ENCODE data around the gene DPH1. TPM values are rescaled to one million over a fixed set of nuclear protein-coding genes. Genes with fewer than 3 reads are reported as not detected.

The DPH1 gene
- total and polyA plus RNA-seq, 7 experiments from 2014 or later: 32.9 to 124 (median 85.9) TPM

GRCh38 chr17:1989135-1989534 is 40.8 kb upstream of the DPH1 start:
- Histone ChIP-seq H3K27me3 (ENCODE audit: control insufficient read depth in 2 of 2, insufficient read depth in 2 of 2, low read length in 2 of 2) (no peaks in the 10 kb centered on the region), H3K4me3 (ENCODE audit: low read length) (no peak overlapping the region), H3K9me3 (ENCODE audit: control insufficient read depth in 2 of 3, low read length in 3 of 3) (no peaks in the 10 kb centered on the region), H3K36me3 (ENCODE audit: control insufficient read depth in 2 of 3, insufficient read depth in 3 of 3, low read length in 3 of 3) (no peaks in the 10 kb centered on the region), H3K4me1 (ENCODE audit: control insufficient read depth in 2 of 2, insufficient read depth in 2 of 2, low read length in 2 of 2) (no peaks in the 10 kb centered on the region), H3K27ac (ENCODE audit: low read depth, low read length) (no peak overlapping the region)
- H3K36me3 Mint-ChIP-seq: no peaks in the 10 kb centered on the region
- H3K27me3 Mint-ChIP-seq: peaks cover 0 to 22% (median 5%) of the 10 kb centered on the region in 5 donors
- peak overlapping the region in 1 of 9 donors; percentile 5 for H3K27ac Mint-ChIP-seq
- POLR2A ChIA-PET: no interaction called here
- H3K9me3 Mint-ChIP-seq: no peaks in the 10 kb centered on the region
- CTCF ChIA-PET: no interaction called here
- ATAC-seq (no peak), DNase-seq (no peak)
- no peak overlapping the region for H3K4me3 Mint-ChIP-seq
- intact Hi-C loops (cut with micrococcal nuclease): no loop called here
- peaks cover 0 to 2% (median 0%) of the 10 kb centered on the region in 7 donors for H3K4me1 Mint-ChIP-seq

- POLR2A ChIA-PET: no interaction called here
- no peak overlapping the region for H3K4me3 Mint-ChIP-seq
- CTCF ChIA-PET: no interaction called here
- no peaks in the 10 kb centered on the region for H3K4me1 Mint-ChIP-seq
- DNase-seq (no peak), ATAC-seq (no peak)
- H3K36me3 ChIP-seq (ENCODE audit: control insufficient read depth in 2 of 3, insufficient read depth in 3 of 3, low read length in 3 of 3): no peaks in the 10 kb centered on the region
- intact Hi-C loops (cut with micrococcal nuclease): no loop called here
- no peaks in the 10 kb centered on the region for H3K4me1 ChIP-seq (ENCODE audit: control insufficient read depth in 2 of 2, insufficient read depth in 2 of 2, low read length in 2 of 2)
- H3K9me3 Mint-ChIP-seq: no peaks in the 10 kb centered on the region
- no peak overlapping the region for H3K27ac Mint-ChIP-seq
- no peak overlapping the region for H3K4me3 ChIP-seq (ENCODE audit: low read length)
- H3K36me3 Mint-ChIP-seq: peaks cover 0 to 7% (median 0%) of the 10 kb centered on the region in 5 donors
- H3K27ac ChIP-seq (ENCODE audit: low read depth, low read length): no peak overlapping the region
- no peaks in the 10 kb centered on the region for H3K9me3 ChIP-seq (ENCODE audit: control insufficient read depth in 2 of 3, low read length in 3 of 3)
- no peaks in the 10 kb centered on the region for H3K27me3 ChIP-seq (ENCODE audit: control insufficient read depth in 2 of 2, insufficient read depth in 2 of 2, low read length in 2 of 2)
- H3K27me3 Mint-ChIP-seq: peaks cover 16 to 39% (median 22%) of the 10 kb centered on the region in 5 donors
Observed at GRCh38 chr17:1992541-1992940, 37.4 kb upstream of the DPH1 start.

GRCh38 chr17:1994707-1995106 is 35.2 kb upstream of the DPH1 start:
- intact Hi-C loops (cut with micrococcal nuclease): no loop called here
- peaks cover 26 to 41% (median 32%) of the 10 kb centered on the region in 5 donors for H3K27me3 Mint-ChIP-seq
- H3K4me3 Mint-ChIP-seq: no peak overlapping the region
- H3K36me3 Mint-ChIP-seq: peaks cover 0 to 7% (median 0%) of the 10 kb centered on the region in 5 donors
- ChIA-PET CTCF (no interaction called here), POLR2A (no interaction called here)
- no peak overlapping the region for H3K4me3 ChIP-seq (ENCODE audit: low read length)
- no peaks in the 10 kb centered on the region for H3K9me3 Mint-ChIP-seq
- no peaks in the 10 kb centered on the region for H3K36me3 ChIP-seq (ENCODE audit: control insufficient read depth in 2 of 3, insufficient read depth in 3 of 3, low read length in 3 of 3)
- H3K4me1 Mint-ChIP-seq: peaks cover 0 to 10% (median 0%) of the 10 kb centered on the region in 7 donors
- no peaks in the 10 kb centered on the region for H3K4me1 ChIP-seq (ENCODE audit: control insufficient read depth in 2 of 2, insufficient read depth in 2 of 2, low read length in 2 of 2)
- no peak for DNase-seq
- H3K9me3 ChIP-seq (ENCODE audit: control insufficient read depth in 2 of 3, low read length in 3 of 3): no peaks in the 10 kb centered on the region
- no peaks in the 10 kb centered on the region for H3K27me3 ChIP-seq (ENCODE audit: control insufficient read depth in 2 of 2, insufficient read depth in 2 of 2, low read length in 2 of 2)
- no peak for ATAC-seq
- no peak overlapping the region for H3K27ac Mint-ChIP-seq
- no peak overlapping the region for H3K27ac ChIP-seq (ENCODE audit: low read depth, low read length)

- intact Hi-C loops (cut with micrococcal nuclease): no loop called here
Observed at GRCh38 chr17:1995321-1995892, 34.5 kb upstream of the DPH1 start.

GRCh38 chr17:1995907-1996799 is 33.8 kb upstream of the DPH1 start:
- no peak overlapping the region for H3K27ac ChIP-seq (ENCODE audit: low read depth, low read length)
- ATAC-seq (no peak), DNase-seq (no peak)
- H3K9me3 Mint-ChIP-seq: no peaks in the 10 kb centered on the region
- no peaks in the 10 kb centered on the region for H3K9me3 ChIP-seq (ENCODE audit: control insufficient read depth in 2 of 3, low read length in 3 of 3)
- H3K4me3 ChIP-seq (ENCODE audit: low read length): no peak overlapping the region
- ChIA-PET CTCF (no interaction called here), POLR2A (interaction anchor here (0.6 kb wide), 1 partner anchor 70 kb away, joined by 3 read pairs; no protein-coding TSS in a partner anchor)
- no peaks in the 10 kb centered on the region for H3K4me1 ChIP-seq (ENCODE audit: control insufficient read depth in 2 of 2, insufficient read depth in 2 of 2, low read length in 2 of 2)
- H3K4me3 Mint-ChIP-seq: no peak overlapping the region
- no peak overlapping the region for H3K27ac Mint-ChIP-seq
- peaks cover 0 to 7% (median 0%) of the 10 kb centered on the region in 5 donors for H3K36me3 Mint-ChIP-seq
- no peaks in the 10 kb centered on the region for H3K36me3 ChIP-seq (ENCODE audit: control insufficient read depth in 2 of 3, insufficient read depth in 3 of 3, low read length in 3 of 3)
- intact Hi-C loops (cut with micrococcal nuclease): no loop called here
- peaks cover 30 to 41% (median 31%) of the 10 kb centered on the region in 5 donors for H3K27me3 Mint-ChIP-seq
- peaks cover 0 to 10% (median 0%) of the 10 kb centered on the region in 7 donors for H3K4me1 Mint-ChIP-seq
- no peaks in the 10 kb centered on the region for H3K27me3 ChIP-seq (ENCODE audit: control insufficient read depth in 2 of 2, insufficient read depth in 2 of 2, low read length in 2 of 2)

More at GRCh38 chr17:1995321-1995892, 34.5 kb upstream of the DPH1 start:
- DNase-seq (no peak), ATAC-seq (no peak)
- POLR2A ChIA-PET: no interaction called here
- H3K4me3 Mint-ChIP-seq: no peak overlapping the region
- H3K36me3 Mint-ChIP-seq: peaks cover 0 to 7% (median 0%) of the 10 kb centered on the region in 5 donors
- H3K27ac Mint-ChIP-seq: no peak overlapping the region
- Histone ChIP-seq H3K27ac (ENCODE audit: low read depth, low read length) (no peak overlapping the region), H3K4me1 (ENCODE audit: control insufficient read depth in 2 of 2, insufficient read depth in 2 of 2, low read length in 2 of 2) (no peaks in the 10 kb centered on the region), H3K36me3 (ENCODE audit: control insufficient read depth in 2 of 3, insufficient read depth in 3 of 3, low read length in 3 of 3) (no peaks in the 10 kb centered on the region), H3K27me3 (ENCODE audit: control insufficient read depth in 2 of 2, insufficient read depth in 2 of 2, low read length in 2 of 2) (no peaks in the 10 kb centered on the region), H3K4me3 (ENCODE audit: low read length) (no peak overlapping the region), H3K9me3 (ENCODE audit: control insufficient read depth in 2 of 3, low read length in 3 of 3) (no peaks in the 10 kb centered on the region)
- H3K27me3 Mint-ChIP-seq: peaks cover 27 to 43% (median 32%) of the 10 kb centered on the region in 5 donors
- CTCF ChIA-PET: no interaction called here
- H3K4me1 Mint-ChIP-seq: peaks cover 0 to 10% (median 0%) of the 10 kb centered on the region in 7 donors
- H3K9me3 Mint-ChIP-seq: no peaks in the 10 kb centered on the region

GRCh38 chr17:1996800-1997288 is 33.1 kb upstream of the DPH1 start:
- no peak overlapping the region for H3K4me3 ChIP-seq (ENCODE audit: low read length)
- H3K9me3 ChIP-seq (ENCODE audit: control insufficient read depth in 2 of 3, low read length in 3 of 3): no peaks in the 10 kb centered on the region
- ATAC-seq (no peak), DNase-seq (no peak)
- intact Hi-C loops (cut with micrococcal nuclease): no loop called here
- Mint-ChIP-seq H3K27ac (peak overlapping the region in 1 of 9 donors; percentile 16), H3K36me3 (peaks cover 0 to 7% (median 0%) of the 10 kb centered on the region in 5 donors), H3K9me3 (no peaks in the 10 kb centered on the region), H3K27me3 (peaks cover 30 to 41% (median 31%) of the 10 kb centered on the region in 5 donors), H3K4me3 (peak overlapping the region in 2 of 10 donors; percentile 1 to 31), H3K4me1 (peaks cover 0 to 10% (median 0%) of the 10 kb centered on the region in 7 donors)
- ChIA-PET POLR2A (no interaction called here), CTCF (no interaction called here)
- H3K36me3 ChIP-seq (ENCODE audit: control insufficient read depth in 2 of 3, insufficient read depth in 3 of 3, low read length in 3 of 3): no peaks in the 10 kb centered on the region
- no peaks in the 10 kb centered on the region for H3K4me1 ChIP-seq (ENCODE audit: control insufficient read depth in 2 of 2, insufficient read depth in 2 of 2, low read length in 2 of 2)
- H3K27me3 ChIP-seq (ENCODE audit: control insufficient read depth in 2 of 2, insufficient read depth in 2 of 2, low read length in 2 of 2): no peaks in the 10 kb centered on the region
- H3K27ac ChIP-seq (ENCODE audit: low read depth, low read length): no peak overlapping the region

Measured in naive thymus-derived CD4-positive, alpha-beta T cell (primary cell).